GM18867 (cell line): ENCODE measurements around the gene HECTD4.
"Not testable (repeated sequence)": the region's sequence is repeated elsewhere in the genome, so short reads cannot be mapped to it uniquely, and the experiment has no call there.

Experiments
- ATAC-seq: cut with Tn5 transposase; IDR thresholded peaks from one replicate; pipeline ENCODE4 v1.9.1; 2021; ENCODE audit warnings: mild to moderate bottlenecking, moderate library complexity; ENCODE audit not compliant: unreplicated experiment

HECTD4 gene

DNA sequence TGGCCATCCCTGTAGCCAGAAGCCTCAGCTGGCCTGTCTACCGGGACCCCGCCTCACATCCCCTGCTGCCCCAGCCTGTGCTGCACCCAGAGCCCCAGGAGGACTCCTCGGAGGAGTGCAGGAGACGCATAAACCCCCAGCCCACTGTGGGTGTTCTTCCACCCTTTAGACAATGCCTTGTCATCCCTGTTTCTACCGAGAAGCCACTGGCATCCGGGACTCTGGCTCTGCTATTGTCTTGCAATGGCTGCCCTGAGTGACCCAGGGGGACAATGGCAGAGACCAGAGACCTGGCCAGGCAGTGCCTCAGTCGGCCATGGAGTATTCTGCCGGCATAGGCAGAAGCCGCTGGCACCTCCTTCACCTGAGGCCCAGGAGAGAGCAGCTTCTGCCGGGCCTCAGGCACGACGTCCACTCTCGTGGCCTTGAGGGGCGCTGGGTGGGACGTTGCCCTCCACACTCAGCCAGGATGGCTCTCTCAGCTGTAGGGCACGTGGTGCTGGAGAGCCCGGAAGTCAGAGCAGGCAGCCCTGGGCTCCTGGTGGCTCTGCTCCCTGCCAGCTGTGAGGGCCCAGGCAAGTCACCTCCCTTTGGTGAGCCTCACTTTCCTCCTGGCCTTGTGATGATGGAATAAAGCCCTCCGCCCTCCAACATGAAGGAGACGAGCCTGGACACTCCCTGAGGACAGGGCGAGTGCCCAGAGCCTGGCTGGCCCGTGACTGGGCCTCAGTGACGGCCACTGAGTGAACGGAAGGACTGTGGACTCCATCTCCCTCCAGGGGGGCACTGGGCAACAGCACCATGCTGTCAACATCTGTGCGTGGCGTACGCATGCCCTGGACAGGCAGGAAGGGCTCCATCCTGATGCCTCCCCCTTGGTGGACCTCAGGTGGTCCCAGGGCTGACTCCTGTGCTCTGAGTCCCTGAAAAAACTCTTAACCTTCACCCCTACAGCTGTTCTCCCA lies 215.9 kb downstream of the HECTD4 start:
- ATAC-seq, result no peak

DNA sequence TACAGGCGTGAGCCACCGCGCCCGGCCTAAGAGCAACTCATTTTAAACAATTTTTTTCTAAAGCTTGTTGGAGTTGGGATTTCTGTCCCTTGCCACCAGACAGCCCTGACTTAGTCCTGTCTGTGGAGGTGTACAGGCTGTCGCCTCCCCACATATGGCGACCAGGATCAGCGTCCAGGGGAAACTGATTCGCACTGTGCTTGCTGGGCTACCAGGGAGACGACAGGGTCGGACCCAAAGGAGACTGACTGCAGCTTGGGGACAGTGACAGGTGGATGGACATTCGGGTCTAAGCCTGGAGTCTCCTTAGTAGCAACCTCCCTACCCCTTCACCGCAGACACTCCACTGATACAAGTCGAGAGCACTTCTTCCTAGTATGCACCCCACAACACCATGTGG lies 216.6 kb downstream of the HECTD4 start:
- ATAC-seq, result no peak

DNA sequence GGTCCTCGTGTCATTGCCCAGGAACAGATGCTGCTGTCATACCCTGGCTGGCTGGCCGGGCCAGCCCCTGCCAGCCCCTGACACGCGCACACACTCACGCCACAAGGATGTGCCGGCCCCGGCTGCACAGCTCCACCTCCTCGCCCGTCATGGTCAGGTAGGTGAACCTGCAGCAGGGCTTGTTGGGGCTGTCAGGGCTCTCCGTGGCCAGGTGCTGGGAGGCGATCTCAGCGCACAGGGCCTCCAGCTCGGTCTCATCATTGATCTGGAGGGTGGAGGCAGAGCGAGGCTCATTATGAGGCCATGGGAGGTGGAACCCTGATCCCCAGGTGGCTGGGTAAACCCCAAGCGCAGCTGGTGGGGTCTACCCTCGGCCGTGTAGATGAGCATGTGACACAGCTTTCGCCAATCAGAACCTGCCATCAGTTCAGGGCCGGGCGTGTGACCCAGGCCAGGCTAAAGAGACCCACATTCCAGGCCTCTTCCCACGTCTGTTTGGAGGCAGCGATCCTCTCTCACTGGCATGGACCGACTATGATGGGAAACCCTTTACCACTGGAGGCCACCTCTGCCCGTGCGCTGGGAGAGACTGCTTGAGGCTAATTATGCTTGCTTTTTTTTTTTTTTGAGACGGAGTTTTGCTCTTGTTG lies 218.1 kb downstream of the HECTD4 start:
- no peak for ATAC-seq

DNA sequence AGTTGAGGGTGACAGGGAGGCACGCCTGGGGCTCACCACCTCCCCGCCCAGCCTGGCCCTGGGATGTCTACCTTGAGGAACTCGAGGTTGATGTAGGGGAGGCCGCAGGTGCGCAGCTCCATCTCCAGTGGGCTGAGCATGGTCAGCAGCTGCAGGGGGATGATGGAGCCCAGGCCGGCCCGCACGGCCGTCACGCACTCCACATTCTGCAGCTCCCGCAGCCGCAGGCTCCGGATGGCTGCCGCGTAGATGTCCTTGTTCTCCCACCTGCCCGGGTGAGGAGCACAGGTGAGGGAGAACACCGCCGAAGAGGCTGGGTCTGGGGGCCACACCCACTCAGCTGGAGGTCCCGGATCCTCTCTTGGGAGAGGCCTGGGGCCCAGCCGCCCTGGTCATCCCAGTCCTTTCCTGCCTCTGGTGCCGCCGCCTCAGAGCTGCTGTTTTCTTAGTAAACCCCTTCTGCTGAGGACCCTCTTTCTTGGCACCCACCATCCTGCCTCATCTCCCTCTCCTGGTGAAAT lies 218.7 kb downstream of the HECTD4 start:
- ATAC-seq, result no peak

DNA sequence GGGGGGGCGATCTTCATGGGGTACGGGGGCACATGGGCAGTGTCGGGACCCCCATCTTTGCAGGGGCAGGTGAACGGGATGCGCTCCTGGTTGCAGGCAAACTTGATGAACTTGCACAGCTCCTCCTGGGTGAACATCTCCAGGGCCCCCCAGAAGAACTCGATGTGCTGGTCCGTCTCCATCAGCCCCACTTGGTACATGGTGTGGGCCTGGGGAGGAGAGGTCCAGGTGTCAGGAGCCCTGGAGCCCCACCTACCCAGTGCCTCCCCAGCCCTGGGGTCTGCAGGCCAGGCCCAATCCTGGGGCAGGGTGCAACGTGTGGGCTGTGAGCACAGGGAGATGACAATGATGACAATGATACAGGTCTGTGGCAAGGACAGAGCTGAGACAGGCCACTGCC lies 219.2 kb downstream of the HECTD4 start:
- no peak for ATAC-seq

DNA sequence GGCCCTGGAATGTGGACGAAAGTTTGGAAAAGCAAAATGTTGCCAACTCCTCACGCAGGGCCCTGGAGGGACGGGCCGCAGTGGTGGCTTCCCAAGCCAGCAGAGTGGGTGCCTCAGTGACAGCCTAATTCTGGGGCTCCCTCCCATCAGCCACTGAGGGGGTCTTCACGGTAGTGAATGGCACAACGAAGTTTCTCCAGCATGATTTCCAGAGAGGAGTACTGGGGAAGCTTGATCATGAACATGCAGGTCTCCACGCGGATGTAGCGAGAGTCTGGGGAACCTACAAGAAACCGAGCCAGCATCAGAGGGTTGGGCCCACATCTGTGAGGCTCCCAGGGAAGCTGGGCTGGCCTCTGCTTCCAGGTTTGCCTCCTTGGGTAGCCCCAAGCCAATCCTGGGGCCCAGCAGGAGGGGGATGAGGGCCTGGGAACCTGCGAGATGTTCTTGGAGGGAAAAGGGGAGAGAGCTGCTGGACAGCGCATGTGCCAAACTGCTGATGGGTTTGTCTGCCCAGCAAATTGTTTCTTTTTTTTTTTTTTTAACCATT lies 219.9 kb downstream of the HECTD4 start:
- no peak for ATAC-seq

DNA sequence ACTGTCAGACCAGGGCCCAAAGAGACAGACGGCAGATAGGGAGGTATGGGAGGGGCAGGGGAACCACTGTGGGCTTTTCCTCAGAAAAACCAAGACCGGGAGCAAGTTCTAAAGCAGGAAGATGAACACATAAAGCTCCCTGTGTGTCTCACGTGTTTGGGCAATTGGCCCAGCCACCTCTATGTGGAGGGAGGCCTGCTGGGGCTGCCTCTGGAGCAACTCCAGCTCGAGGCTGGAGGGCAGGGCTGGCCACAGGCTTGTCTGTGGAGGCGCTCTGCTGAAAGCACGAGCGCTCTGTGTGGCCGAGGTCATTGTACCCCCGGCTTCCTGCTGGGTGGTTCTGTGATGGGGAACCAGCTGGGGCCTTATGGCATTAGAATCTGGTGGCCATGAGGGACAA lies 220.5 kb downstream of the HECTD4 start:
- ATAC-seq, result no peak

DNA sequence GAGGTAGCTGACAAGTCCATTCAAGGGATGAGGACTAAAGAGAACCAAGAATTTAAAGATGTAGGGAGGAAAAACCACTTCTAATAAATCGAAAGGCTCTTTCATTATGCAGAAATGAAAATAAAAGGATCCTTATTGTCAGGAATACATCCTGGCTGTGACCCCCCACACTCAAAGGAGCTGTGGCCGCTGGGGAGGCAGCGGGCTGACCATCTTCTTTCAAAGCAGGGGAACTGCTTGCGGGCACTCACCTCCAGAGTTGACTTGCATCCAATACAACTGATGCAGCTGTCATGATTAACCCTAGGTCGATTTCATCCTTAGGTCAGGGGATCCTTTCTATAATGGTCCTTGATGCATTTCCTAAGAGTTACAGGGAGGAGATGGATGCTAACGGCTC lies 221.6 kb downstream of the HECTD4 start:
- no peak for ATAC-seq

DNA sequence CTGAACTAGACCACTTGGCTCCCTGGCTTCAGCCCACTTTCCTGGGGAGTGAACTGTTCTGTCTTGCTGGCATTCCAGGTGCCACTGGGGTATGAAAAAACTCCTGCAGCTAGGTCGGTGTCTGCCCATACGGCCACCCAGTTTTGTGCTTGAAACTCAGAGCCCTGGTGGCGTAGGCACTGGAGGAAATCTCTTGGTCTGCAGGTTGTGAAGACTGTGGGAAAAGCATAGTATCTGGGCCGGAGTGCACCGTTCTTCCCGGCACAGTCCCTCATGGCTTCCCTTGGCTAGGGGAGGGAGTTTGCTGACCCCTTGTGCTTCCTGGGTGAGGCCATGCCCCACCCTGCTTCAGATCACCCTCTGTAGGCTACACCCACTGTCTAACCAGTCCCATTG lies 223.1 kb downstream of the HECTD4 start:
- no peak for ATAC-seq

DNA sequence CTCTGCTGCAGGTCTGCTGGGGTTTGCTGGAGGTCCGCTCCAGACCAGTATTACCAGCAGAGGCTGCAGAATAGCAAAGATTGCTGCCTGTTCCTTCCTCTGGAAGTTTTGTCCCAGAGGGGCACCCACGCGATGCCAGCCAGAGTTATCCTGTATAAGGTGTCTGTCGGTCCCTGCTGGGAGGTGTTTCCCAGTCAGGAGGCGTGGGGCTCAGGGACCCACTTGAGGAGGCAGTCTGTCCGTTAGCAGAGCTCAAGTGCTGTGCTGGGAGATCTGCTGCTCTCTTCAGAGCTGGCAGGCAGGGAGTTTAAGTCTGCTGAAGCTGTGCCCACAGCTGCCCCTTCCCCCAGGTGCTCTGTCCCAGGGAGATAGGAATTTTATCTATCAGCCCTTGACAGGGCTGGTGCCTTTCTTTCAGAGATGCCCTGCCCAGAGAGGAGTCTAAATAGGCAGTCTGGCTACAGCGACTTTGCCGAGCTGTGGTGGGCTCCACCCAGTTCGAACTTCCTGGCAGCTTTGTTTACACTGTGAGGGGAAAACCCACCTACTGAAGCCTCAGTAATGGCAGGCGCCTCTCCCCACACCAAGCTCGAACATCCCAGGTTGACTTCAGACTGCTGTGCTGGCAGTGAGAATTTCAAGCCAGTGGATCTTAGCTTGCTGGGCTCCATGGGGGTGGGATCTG lies 223.6 kb downstream of the HECTD4 start:
- not testable (repeated sequence) for ATAC-seq

DNA sequence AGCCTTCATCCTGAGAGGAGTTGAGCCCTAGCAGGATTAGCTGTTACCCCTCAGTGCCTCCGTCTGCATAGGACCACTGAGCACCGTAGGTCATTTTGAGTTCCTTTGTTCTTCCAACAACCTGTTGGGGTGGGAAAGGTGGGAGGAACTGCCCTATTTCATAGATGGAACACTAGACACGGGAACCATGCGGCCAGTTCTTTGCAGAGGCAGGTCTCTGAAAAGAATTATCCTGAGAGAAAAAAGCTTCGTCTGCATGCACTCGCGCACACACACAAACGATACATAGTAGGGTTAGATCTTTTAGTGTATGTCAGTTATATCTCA lies 228.4 kb downstream of the HECTD4 start:
- no peak for ATAC-seq

DNA sequence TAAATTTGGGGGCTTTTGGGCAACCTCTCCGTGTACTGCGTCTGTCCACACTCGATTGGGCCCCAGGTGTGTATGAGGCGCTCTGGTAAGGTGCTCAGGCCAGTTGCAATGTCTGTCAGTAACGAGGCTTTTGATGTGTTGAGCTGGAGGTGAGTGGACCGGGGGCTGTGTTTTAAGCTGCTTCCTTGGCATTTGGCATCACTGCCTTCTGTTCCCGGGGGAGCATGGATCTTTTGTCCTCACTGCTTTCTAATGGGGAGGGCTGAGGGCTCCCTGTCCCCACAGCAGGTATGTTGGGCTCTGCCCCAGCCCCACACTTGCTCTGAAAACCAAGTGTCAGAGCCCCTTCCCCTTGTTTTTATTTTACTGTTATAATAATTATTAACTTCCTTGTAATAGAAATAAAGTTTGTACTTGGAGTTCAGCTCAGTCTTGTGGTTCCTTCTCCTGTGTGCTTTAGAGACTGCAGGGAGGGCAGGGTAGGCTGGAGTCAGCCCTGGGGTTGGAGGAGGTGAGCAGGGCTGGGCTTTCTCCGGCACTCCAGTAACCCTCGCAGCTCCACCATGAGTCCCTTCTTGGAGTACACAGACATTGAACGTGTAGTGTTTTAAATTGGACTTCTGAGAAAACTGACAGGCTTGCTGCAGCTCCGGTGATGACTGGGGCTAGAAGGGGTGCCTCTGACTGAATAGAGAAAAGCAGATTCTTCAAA lies 228.9 kb downstream of the HECTD4 start:
- no peak for ATAC-seq

DNA sequence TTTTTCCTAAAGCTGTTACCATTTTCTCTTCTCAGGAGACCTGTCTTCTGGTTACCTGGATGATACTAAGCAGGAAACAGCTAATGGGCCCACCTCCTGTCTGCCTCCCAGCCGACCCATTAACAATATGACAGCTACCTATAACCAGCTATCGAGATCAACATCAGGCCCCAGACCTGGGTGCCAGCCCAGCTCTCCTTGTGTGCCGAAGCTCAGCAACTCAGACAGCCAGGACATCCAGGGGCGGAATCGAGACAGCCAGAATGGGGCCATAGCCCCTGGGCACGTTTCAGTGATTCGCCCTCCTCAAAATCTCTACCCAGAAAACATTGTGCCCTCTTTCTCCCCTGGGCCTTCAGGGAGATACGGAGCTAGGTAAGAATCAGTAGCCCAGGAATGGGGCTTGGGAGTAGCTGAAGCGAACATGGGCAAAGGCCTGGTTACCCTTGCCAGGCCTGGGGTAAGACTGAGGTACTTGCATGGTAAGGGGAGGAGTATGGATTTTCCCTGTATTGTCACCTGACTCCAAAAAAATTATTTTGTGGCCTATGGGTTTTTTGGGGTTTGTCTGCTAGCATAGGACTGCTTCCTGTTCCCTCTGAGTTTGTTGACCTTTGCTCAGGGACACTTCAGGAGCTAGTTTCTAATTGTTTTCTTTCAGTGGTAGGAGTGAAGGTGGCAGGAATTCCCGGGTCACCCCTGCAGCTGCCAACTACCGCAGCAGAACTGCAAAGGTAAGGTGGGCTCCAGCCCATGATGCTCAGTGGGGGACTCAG lies 230.3 kb downstream of the HECTD4 start:
- ATAC-seq, result no peak

DNA sequence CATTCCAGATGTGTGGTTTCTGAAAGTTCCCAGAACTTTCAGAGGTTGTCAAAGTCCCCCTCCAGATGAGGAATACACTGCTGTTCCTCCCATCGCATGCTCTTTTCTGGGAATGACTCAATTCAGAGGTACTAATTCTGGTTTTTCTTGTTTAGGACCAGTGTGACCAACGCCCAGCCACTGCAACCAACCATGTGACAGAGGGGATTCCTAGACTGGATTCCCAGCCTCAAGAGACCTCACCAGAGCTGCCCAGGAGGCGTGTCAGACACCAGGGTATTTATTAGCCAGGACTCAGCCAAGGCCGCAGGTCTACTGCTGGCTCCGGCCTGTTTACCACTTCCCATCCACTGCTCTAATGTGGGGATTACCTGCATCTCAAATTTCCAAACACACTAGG lies 232.6 kb downstream of the HECTD4 start:
- ATAC-seq, result no peak

DNA sequence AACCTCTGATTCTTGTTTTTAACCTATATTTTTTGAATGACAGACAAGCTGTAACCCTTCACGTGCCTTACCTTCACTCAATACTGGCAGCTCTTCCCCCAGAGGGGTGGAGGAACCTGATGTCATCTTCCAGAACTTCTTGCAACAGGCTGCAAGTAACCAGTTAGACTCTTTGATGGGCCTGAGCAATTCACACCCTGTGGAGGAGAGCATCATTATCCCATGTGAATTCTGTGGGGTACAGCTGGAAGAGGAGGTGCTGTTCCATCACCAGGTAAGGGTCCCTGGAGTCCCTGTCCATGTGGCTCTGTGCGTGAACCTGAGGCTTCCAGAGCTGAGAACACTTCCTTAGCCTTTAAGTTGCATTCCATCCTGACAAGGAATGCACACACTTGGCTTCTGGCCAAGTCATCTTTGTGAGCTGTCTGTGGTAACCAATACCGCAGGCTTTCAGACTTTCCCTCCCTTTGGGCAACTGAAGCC lies 234.2 kb downstream of the HECTD4 start:
- no peak for ATAC-seq

DNA sequence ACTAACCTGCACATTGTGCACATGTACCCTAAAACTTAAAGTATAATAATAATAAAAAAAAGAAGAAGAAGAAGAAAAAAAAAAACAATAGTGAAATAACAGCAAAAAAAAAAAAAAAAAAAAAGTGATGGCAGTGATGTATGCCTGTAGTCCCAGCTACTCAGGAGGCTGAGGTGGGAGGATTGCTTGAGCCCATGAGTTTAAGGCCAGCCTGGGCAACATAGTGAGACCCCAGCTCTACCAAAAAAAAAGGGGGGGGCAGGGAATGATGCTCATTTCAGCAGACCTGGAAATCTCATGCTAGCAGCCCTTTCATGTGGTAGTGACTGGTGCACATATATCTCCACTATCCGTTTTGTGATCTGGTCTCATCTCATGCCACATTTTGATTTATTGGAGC lies 236.1 kb downstream of the HECTD4 start:
- ATAC-seq, result no peak

DNA sequence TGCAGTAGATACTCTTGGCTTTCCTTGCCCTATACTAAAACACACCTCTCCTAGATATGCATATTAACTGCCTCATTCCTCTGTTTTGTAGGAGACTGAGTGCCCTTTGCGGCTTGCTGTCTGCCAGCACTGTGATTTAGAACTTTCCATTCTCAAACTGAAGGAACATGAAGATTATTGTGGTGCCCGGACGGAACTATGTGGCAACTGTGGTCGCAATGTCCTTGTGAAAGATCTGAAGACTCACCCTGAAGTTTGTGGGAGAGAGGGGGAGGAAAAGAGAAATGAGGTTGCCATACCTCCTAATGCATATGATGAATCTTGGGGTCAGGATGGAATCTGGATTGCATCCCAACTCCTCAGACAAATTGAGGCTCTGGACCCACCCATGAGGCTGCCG lies 241.5 kb downstream of the HECTD4 start:
- ATAC-seq, result no peak

DNA sequence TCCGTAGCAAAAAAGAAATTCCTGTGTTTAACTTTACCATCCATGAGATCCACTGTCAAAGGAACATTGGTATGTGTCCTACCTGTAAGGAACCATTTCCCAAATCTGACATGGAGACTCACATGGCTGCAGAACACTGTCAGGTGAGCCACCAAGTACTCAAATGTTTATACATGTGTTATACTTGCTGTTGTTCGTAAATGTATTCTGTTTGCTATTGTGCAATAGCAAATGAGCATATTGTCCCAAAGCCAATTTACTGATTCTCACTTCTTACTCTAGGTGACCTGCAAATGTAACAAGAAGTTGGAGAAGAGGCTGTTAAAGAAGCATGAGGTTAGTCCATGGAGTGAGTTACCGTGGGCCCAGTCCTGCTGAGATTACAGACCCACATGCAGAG lies 247.5 kb downstream of the HECTD4 start:
- ATAC-seq, result no peak

DNA sequence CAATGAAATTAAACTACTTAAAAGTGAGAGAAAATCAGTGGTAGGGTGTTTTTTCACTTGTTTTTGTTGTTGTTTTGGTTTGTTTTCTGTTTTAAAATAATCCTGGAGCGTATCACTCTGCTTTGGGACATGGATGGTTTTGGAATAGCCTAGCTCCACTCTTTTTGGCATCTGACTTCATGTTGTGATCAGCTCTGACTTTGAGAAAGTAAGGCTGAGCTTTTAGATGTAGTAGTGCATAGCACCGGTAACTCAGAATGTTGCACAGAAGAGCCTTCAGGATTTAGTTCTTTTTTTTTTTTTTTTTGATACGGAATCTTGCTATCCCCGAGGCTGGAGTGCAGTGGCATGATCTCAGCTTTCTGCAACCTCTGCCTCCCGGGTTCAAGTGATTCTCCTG lies 248.8 kb downstream of the HECTD4 start:
- no peak for ATAC-seq

DNA sequence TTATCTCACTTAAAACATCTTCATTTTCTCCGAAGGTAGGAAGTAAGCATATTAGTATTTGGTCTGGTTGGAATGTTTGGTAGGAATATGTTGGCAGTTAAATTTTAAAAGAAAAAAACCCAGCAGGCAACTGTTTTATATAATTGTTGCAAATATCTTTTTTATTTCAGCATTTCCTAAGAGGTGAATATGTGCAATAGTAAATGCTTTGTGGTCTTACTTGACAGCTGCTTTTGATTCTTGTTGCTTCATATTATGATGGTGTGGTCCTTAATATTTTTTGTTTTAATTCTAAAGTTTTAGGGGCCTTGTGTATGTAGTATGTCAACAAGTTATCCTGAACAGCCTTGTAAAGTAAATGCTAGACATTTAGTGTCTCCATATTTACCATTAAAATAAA lies 250.5 kb downstream of the HECTD4 start:
- no peak for ATAC-seq
